ENCODE results near the gene SORCS1. TPM values are rescaled to one million over a fixed set of nuclear protein-coding genes. Genes with fewer than 3 reads are reported as not detected.
A peak's percentile ranks its signal among the peaks of the same experiment; 100 is the strongest.

The SORCS1 gene
- total RNA-seq, 1 experiment from 2014 or later: 1.7 TPM

DNA sequence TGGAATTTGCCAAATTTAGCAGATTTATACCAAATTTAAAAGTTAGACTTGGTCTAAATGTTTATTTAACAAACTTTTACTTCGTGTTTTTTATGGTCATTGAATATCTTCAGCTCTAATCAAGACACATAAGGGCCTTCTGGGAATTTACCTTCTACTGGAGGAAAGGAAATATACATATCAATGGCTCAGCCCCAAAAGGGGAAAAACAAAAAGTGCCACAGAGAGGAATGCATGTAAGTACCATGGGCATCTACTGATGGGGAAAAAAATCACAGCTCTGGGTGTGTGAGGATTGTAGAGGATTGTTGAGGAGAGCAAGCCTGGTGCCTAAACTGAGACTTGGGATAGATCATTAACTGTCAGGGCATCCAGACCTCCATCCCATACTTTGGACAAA is 260.3 kb downstream of the SORCS1 start:
- H3K9ac ChIP-seq (ENCODE audit: extremely low read depth, insufficient read length, low read length): no peak overlapping the region
- no peaks in the 10 kb centered on the region for H3K23me2 ChIP-seq (ENCODE audit: insufficient read length, low read depth, low read length, poor library complexity, severe bottlenecking)
- H3T11ph ChIP-seq (ENCODE audit: low read length): no peak overlapping the region
- no peak overlapping the region for H3K4me2 ChIP-seq (ENCODE audit: insufficient read depth, insufficient read length, low read length)
- H2AK5ac ChIP-seq (ENCODE audit: insufficient read length, low read length): no peak overlapping the region
- H2BK20ac ChIP-seq (ENCODE audit: low read depth, low read length, poor library complexity, severe bottlenecking): no peak overlapping the region
- Mint-ChIP-seq H3K4me1 (peaks cover 28 to 30% of the 10 kb centered on the region in 2 experiments), H3K27me3 (ENCODE audit: low read depth) (no peaks in the 10 kb centered on the region), H3K27ac (peak overlapping the region in 1 of 3 experiments; percentile 1; a peak in 1 of 7 replicates), H3K4me3 (no peak overlapping the region), H3K9me3 (peaks cover 2 to 3% of the 10 kb centered on the region in 2 experiments; a peak in 2 of 5 replicates), H3K36me3 (ENCODE audit: insufficient read depth in 1 of 3, low read depth in 3 of 3) (peaks cover 0 to 5% (median 0%) of the 10 kb centered on the region in 3 experiments; a peak in 4 of 7 replicates)
- H3K56ac ChIP-seq (ENCODE audit: insufficient read length, low read depth, low read length): no peak overlapping the region
- no peak overlapping the region for H2AFZ ChIP-seq (ENCODE audit: low read length)
- no peak overlapping the region for H4K8ac ChIP-seq (replicated peaks; ENCODE audit: insufficient read length, low read depth, low read length)
- no peak overlapping the region for H3K27ac ChIP-seq (ENCODE audit: insufficient read length, low read depth, low read length)
- H3K79me1 ChIP-seq (ENCODE audit: insufficient read depth, low read depth, low read length, poor library complexity, severe bottlenecking): no peaks in the 10 kb centered on the region
- no peak overlapping the region for H2BK12ac ChIP-seq (ENCODE audit: insufficient read length, low read depth, low read length)
- no peak overlapping the region for H2BK15ac ChIP-seq (ENCODE audit: low read depth, low read length)
- H3K4ac ChIP-seq (ENCODE audit: low read depth, low read length): no peak overlapping the region
- H3K18ac ChIP-seq (ENCODE audit: insufficient read length, low read depth, low read length): no peak overlapping the region
- no peak for DNase-seq
- no CpG with 5 or more reads among the region's 1 CpG for WGBS (ENCODE audit: extremely low coverage, insufficient read length, low lambda C conversion rate)
- no peaks in the 10 kb centered on the region for H3K79me2 ChIP-seq (ENCODE audit: insufficient read depth, low read length)
- H4K20me1 ChIP-seq (ENCODE audit: control insufficient read depth, insufficient read depth, insufficient read length): no peaks in the 10 kb centered on the region
- no peak overlapping the region for H4K5ac ChIP-seq (ENCODE audit: insufficient read length, low read depth, low read length)
- H3K14ac ChIP-seq (ENCODE audit: insufficient read depth, low read length): no peak overlapping the region
- H3K9me3 ChIP-seq (ENCODE audit: control insufficient read depth, low read depth, low read length): no peaks in the 10 kb centered on the region
- peaks cover 7% of the 10 kb centered on the region; the same call in 1 of the 2 replicates for H3K4me1 ChIP-seq (ENCODE audit: insufficient read depth, low read length)
- TF ChIP-seq, protein P1, sequence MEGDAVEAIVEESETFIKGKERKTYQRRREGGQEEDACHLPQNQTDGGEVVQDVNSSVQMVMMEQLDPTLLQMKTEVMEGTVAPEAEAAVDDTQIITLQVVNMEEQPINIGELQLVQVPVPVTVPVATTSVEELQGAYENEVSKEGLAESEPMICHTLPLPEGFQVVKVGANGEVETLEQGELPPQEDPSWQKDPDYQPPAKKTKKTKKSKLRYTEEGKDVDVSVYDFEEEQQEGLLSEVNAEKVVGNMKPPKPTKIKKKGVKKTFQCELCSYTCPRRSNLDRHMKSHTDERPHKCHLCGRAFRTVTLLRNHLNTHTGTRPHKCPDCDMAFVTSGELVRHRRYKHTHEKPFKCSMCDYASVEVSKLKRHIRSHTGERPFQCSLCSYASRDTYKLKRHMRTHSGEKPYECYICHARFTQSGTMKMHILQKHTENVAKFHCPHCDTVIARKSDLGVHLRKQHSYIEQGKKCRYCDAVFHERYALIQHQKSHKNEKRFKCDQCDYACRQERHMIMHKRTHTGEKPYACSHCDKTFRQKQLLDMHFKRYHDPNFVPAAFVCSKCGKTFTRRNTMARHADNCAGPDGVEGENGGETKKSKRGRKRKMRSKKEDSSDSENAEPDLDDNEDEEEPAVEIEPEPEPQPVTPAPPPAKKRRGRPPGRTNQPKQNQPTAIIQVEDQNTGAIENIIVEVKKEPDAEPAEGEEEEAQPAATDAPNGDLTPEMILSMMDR (conservative IDR thresholded peaks at IDR 0.05): no peak
- H3K23ac ChIP-seq (ENCODE audit: insufficient read length, low read depth, low read length): no peak overlapping the region
- no peak overlapping the region for H2BK120ac ChIP-seq (ENCODE audit: low read depth, low read length, poor library complexity, severe bottlenecking)
- H4K91ac ChIP-seq (ENCODE audit: insufficient read length, low read depth, low read length): no peak overlapping the region
- H2BK5ac ChIP-seq (ENCODE audit: insufficient read length, low read length): no peak overlapping the region
- no peaks in the 10 kb centered on the region for H3K27me3 ChIP-seq (ENCODE audit: insufficient read depth, low read length)

Measured in H9 (cell line).